Activated gamma-delta T cell (primary cell): ENCODE results near the gene SKI.
"Not testable (repeated sequence)": the region's sequence is repeated elsewhere in the genome, so short reads cannot be mapped to it uniquely, and the experiment has no call there.

ENCODE experiments used
- DNase-seq: peaks from one replicate; lab custom pipeline; 2025; lab: John Stamatoyannopoulos, UW

SKI gene

DNA sequence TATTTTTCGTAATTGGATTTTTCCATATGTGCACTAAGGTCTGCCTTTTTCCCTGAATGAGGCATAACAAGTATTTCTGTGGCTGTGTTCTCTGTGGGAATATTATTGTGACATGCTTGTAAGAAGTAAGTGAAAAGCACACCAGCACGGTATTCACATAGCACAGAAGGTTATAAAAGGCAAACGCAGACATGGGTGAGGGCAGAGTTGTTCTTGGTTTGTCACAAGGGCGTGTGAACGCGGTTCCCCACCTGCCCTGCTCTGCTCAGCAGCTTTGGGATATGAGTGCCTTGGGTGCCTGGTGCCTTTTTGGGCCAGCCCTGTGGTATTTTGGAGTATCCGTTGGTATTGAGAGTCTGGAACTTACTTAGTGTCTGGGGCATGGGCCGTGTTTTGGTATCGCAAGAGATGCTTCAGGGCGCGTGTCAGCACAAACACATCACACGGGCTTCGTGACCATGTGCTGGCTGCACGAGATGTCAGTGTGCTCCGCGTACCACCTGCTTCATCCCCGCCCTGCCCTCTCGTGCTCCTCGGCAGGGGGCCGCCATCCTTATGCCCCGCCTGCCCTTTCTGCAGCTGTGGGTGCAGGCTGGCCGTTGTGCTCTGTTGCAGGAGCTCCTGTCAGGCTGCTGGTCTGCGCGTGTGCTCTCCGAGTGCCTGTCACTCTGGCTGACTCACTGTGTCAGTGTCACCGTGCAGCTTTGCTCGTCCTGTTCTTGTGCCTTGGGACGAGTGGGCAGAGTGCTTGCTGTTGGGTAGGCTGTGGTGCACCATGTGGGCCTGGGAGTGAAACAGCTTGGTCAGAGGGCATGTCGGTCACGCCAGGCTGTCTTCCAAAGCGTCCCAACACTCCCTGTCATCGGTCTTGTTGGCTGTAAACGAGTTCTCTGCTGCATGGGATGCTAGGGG, 15.0 kb downstream of the SKI start:
- no peak for DNase-seq

- not testable (repeated sequence) for DNase-seq
Measured at GRCh38 chr1:2247045-2247394, 18.9 kb downstream of the SKI start.

DNA sequence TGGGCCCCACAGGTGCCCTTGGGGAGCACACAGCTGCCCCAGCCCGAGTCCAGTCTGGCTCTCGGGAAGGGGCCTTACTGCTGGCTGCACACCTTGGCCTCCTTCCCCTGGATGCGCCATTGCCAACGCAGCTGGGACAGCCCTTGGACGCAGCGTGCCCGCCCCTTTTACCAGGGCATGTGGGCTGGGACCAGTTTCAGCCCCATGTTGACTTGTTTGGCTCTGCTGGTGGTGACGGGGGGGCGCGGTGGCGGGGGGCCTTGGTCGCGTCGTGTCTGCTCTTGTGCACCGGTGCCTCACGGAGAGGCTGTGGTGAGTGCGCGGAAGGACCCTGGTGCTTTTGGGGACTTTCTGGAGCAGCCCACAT, 19.6 kb downstream of the SKI start:
- no peak for DNase-seq

DNA sequence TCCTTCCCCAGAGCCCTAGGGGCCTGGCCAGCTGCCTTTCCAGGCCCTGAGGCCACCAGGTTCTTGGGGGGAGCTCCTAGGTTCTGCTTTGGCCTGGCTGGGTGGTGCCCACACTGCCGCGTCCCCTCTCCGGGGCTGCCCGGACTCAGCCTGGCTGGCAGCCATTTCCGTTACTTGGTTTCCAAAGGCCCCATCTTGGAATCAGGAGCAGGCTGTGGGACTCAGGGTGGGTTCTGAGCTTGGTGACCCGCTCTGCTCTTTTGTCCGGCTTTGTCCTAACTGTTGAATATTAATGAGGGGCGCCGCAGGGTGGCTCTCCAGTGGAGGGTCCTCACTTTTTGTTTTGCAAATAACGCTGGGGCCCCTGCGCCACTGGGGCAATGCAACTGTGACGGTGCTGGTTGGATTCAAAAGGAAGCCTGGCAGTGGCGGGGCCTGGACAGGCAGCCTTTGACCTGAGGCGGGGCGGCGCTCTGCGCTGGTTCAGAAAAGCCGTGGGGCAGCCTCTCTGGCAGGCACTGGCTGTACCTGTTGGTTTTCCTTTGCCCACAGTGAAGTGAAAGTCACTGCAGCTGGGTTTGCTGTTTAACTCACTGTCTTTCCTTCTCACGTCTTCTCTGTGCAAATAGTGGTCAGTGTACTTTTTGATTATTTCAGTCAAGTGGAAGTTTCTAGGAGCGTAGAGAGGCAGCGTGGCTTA, 20.2 kb downstream of the SKI start:
- DNase-seq = no peak

DNA sequence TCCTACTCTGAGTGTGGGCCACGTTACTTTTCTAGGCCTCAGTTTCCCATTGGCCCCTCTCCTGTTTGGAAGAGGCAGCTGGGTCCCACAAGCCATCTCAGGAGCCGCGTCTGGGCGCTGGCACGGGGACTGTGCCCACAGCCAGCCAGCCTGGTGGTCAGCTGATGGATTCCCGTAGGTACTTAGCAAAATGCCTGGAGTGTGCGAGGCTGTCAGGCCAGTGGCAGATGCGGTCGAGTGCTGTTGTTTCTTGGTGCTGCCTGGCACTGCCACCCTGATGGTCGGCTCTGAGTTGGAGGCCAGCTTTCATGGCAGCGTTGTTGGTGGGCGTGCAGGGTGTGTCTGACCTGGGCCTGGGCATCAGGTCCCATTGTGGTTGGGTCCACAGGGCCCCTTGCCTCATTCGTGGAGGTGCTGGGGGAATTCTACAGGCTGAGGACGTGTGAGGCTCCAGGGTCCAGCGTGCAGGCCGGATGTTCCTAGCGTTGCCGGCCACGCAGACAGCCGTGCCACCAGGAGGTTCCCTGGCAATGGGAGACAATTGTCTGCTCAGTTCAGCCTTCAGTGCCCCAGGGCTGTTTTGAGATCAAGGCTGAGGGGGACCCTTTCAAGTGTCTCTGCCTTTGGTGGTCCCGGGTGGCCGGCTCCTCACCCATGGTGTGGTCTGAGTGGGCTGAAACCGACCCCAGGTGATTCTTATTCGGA, 20.9 kb downstream of the SKI start:
- no peak for DNase-seq

- no peak for DNase-seq
Measured at GRCh38 chr1:2249559-2249906, 21.4 kb downstream of the SKI start.

- DNase-seq = no peak
Measured at GRCh38 chr1:2250721-2251281, 22.7 kb downstream of the SKI start.

DNA sequence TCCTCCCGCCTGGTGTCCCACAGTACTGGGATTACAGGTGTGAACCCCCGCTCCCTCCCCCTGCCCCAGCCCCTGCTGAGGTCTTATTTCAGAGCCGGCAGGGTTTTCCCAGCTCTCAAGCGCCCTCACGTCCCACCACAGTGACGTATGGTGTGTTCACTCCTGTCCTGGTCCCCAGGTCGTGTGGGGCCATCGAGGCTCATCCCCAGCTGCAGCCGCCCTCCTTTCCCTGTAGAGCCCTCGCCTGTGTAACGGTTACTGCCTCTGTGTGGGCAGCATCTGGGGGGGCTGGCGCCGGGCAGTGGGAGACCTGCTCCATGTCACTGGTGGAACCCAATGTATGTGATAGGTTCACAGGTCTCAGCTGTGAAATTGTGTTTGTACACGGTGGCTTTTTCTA, 23.2 kb downstream of the SKI start:
- no peak for DNase-seq

DNA sequence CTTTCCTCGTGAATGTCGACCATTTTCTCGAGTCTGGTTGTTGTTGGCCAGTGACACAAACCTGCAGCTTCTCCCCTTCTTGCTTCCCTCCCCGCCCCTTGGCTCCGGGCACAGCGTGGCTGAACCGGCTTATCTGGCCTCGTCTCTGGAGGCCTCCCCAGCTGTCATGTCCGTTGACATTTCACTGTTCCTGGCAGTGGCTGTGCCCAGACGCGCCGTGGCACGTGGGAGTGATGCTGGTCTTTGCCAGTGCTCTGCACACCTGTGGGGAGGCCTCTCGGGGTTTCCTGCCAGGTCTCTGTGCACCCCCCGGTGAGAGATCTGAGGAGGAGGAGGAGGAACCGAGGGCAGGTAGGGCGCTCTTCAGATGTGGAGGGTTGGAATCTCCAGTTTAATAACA, 23.7 kb downstream of the SKI start:
- DNase-seq = no peak

- no peak for DNase-seq
Measured at GRCh38 chr1:2252423-2252822, 24.3 kb downstream of the SKI start.

GRCh38 chr1:2253036-2253796, 25.1 kb downstream of the SKI start:
- DNase-seq = no peak

GRCh38 chr1:2253797-2254480, 25.8 kb downstream of the SKI start:
- no peak for DNase-seq

- no peak for DNase-seq
Measured at GRCh38 chr1:2255047-2255419, 26.9 kb downstream of the SKI start.

DNA sequence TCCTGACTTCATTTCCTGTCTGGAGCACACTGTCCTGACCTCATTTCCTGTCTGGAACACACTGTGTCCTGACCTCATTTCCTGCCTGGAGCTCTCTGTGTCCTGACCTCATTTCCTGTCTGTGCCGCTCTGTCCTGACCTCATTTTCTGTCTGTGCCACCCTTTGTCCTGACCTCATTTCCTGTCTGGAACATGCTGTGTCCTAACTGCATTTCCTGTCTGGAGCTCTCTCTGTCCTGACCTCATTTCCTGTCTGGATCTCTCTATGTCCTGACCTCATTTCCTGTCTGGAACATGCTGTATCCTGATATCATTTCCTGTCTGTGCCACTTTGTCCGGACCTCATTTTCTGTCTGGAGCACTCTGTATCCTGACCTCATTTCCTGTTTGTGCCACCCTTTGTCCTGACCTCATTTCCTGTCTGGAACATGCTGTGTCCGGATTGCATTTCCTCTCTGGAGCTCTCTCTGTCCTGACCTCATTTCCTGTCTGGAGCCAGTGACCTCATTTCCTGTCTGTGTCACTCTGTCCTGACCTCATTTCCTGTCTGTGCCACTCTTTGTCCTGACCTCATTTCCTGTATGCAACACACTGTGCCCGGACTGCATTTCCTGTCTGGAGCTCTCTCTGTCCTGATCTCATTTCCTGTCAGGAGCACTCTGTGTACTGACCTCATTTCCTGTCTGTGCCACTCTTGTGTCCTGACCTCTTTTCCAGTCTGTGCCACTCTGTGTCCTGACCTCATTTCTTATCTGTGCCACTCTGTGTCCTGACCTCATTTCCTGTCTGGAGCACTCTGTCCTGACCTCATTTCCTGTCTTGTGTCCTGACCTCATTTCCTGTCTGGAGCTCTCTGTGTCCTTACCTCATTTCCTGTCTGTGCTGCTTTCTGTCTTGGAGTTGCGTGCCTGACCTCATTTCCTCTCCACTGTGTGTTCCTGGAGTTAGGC, 27.6 kb downstream of the SKI start:
- no peak for DNase-seq

DNA sequence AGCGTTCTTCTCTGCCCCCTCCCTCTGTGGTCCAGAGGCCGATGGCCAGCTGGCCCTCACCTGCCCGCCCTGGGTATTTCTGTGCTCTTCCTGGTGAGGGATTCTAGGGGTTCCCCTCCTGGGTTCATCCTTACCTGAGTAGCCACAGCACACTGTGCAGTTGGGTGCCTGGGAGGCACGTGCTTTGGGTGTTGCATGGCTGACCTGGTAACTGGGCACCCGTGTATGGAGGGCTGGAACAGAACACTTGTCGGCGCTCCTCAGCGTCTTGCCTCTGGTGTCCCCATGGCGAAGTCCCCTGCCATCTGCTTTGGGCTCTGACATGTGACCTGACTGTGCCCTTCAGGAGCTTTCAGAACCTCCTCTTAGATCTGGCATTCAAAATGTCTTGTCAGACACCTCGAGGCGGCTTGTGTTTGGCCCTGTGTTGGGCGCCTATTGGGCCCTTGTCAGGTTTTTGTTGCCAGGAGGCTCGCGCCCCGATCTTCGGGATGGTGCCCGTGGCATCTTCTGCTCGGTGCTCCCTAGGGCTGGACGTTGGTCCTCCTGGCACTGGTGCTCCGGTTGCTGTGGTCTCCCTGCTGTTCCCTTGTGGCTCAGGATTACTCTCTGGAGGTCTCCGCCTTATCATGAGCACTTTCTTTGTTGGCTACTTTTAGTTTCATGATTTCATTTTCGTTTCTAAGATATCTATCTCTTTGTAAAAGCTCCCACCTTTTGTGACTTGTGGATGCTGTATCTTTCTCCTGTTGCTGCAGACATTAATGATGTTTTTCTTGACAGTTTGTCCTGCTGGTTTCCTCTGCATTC, 28.5 kb downstream of the SKI start:
- DNase-seq = no peak

DNA sequence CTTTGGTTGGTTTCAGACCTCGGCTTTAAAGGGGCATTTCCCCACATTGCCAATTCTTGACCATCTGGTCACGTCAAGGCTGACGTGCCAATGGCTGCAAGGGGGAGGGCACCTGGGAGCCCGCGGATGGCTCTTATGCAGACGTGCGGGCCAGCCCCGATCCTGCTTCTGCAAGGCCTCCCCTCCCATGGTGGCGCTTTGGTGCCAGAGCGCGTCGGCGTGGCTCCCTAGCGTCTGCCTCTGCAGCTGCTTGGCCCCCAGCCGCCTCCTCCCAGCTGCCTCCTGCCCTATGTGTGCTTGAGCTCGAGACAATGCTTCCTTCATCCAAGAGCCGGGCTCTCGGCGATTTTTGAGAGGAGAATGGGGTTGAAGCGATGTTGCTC, 29.1 kb downstream of the SKI start:
- no peak for DNase-seq

DNA sequence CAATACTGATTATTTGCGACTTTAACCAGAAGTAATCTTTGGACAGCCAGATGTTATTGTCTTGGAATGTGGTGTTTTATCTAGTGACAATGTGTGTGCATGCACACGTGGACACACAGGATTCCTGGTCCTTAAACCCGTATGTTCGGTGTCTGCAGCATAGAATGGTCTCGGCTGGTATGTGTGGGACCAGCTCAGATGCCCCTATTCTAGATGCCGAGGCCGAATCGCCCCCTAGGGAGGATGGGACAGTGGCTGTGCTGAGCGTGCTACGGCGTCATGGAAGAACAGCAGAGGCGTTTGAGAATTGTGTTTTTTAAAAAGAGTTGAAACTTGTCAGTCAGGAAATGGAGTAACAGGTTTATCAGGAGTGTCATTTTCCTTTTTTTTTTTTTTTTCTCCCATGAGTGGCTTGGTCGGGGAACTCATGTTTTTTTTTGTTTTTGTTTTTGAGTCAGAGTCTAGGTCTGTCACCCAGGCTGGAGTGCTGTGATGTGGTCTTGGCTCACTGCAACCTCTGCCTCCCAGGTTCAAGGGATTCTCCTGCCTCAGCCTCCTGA, 30.1 kb downstream of the SKI start:
- no peak for DNase-seq

GRCh38 chr1:2258996-2259395, 30.9 kb downstream of the SKI start:
- DNase-seq = peak; percentile 46
